K562 (cell line): ENCODE data around the gene GTPBP2. TPM values are rescaled to one million over a fixed set of nuclear protein-coding genes. Genes with fewer than 3 reads are reported as not detected.

Experiments
- ATAC-seq: fragments of 200-7000 bp; cut with Tn5 transposase; 3 replicates; pipeline ENCODE4 v1.9.1; 2020; ENCODE audit warnings: moderate library complexity
- BruUV-seq: library from RNA; stranded (reverse); fragments of 400-500 nt; replicated peaks from 2 replicates; lab custom pipeline; 2021; lab: Mats Ljungman, UMichigan
- CTCF ChIA-PET: fragments of 300-600 bp; formaldehyde crosslinking; extraction: SDS; loops from one replicate; lab custom pipeline; 2021; ENCODE audit warnings: low intra/inter-chr PET ratio; lab: Yijun Ruan, JAX
- POLR2A ChIA-PET: fragments of 300-600, 350-650 bp; sonication (Branson Sonifier 250); formaldehyde crosslinking; extraction: SDS; loops from one replicate; lab custom pipeline; 2021; ENCODE audit warnings: antibody characterized with exemption, inconsistent platforms; lab: Yijun Ruan, JAX
- DNase-seq, 4 experiments: peaks; one replicate each; pipeline versions ENCODE4 v3.0.0 to v3.0.0-alpha.2; 2011 to 2018; ENCODE audit warnings: low spot score in 3 of 4, mixed read lengths in 3 of 4; ENCODE audit errors: extremely low read depth in 1 of 4
- FAIRE-seq: peaks from 2 replicates; lab custom pipeline; 2011; peaks lifted over from hg19 to GRCh38; lab: Jason Lieb, UNC
- H2AFZ ChIP-seq: 2 replicates; pipeline ENCODE4 v1.6.0; 2011; ENCODE audit warnings: low read depth, low read length, control low read depth, inconsistent platforms
- H3K27ac ChIP-seq: fragments of 200-600 bp; 3 replicates; pipeline ENCODE4 v1.8.0; 2011; ENCODE audit warnings: low read depth, mild to moderate bottlenecking, control low read depth, inconsistent platforms, low read length, moderate library complexity, mixed read lengths; ENCODE audit errors: extremely low read depth
- H3K27me3 ChIP-seq, 2 experiments: fragments of 300-600 bp in 1 of 2; 2 replicates in 1 of 2; 3 replicates in 1 of 2; pipeline versions ENCODE4 v1.6.0 to v1.8.0; 2011; ENCODE audit warnings: inconsistent platforms in 2 of 2, low read length in 2 of 2, mild to moderate bottlenecking in 1 of 2, mixed read lengths in 1 of 2, moderate library complexity in 1 of 2; ENCODE audit not compliant: control insufficient read depth in 2 of 2, insufficient read depth in 2 of 2
- H3K36me3 ChIP-seq: fragments of 300-600 bp; 3 replicates; pipeline ENCODE4 v1.8.0; 2011; ENCODE audit warnings: mild to moderate bottlenecking, low read length, inconsistent platforms; ENCODE audit not compliant: control insufficient read depth, insufficient read depth
- H3K4me1 ChIP-seq, 2 experiments: fragments of 200-600 bp in 1 of 2; replicated peaks in 1 of 2; 2 replicates in 1 of 2; 3 replicates in 1 of 2; pipeline versions ENCODE4 v1.5.1 to v1.8.0; 2011; ENCODE audit warnings: inconsistent platforms in 2 of 2, low read length in 2 of 2, mild to moderate bottlenecking in 1 of 2, mixed read lengths in 1 of 2, moderate library complexity in 1 of 2; ENCODE audit not compliant: control insufficient read depth in 2 of 2, insufficient read depth in 2 of 2
- H3K4me2 ChIP-seq: 2 replicates; pipeline ENCODE4 v1.6.1; 2011; ENCODE audit warnings: low read length, control low read depth, inconsistent platforms, mixed read lengths; ENCODE audit not compliant: insufficient read depth
- H3K4me3 ChIP-seq: fragments of 200-600 bp; sonication (generic), shearing (Covaris generic); 2 replicates; pipeline ENCODE4 v1.5.1; 2016; ENCODE audit warnings: control low read depth, inconsistent platforms
- H3K79me2 ChIP-seq: fragments of 200-600 bp; 3 replicates; pipeline ENCODE4 v1.8.0; 2011; ENCODE audit warnings: low read length, inconsistent platforms; ENCODE audit not compliant: control insufficient read depth, insufficient read depth
- H3K9ac ChIP-seq, 2 experiments: 2 replicates each; pipeline versions ENCODE4 v1.6.0 to v1.6.1; 2011; ENCODE audit warnings: low read depth in 2 of 2, low read length in 2 of 2, control low read depth in 1 of 2, inconsistent platforms in 1 of 2, mild to moderate bottlenecking in 1 of 2, mixed read lengths in 1 of 2; ENCODE audit not compliant: insufficient read depth in 1 of 2
- H3K9me1 ChIP-seq: one replicate; pipeline ENCODE4 v1.6.0; 2011; ENCODE audit warnings: inconsistent platforms, mild to moderate bottlenecking, low read length, moderate library complexity; ENCODE audit not compliant: control insufficient read depth, insufficient read depth
- H3K9me3 ChIP-seq: replicated peaks from 2 replicates; pipeline ENCODE4 v1.5.1; 2011; ENCODE audit warnings: low read depth, low read length, inconsistent platforms; ENCODE audit not compliant: control insufficient read depth, insufficient read depth
- H4K20me1 ChIP-seq: replicated peaks from 2 replicates; pipeline ENCODE4 v1.6.1; 2011; ENCODE audit warnings: low read length, inconsistent platforms, mixed read lengths; ENCODE audit not compliant: control insufficient read depth, insufficient read depth
- E2F8 ChIP-seq: fragments of 450-650 bp; IDR thresholded peaks from 2 replicates; pipeline ENCODE4 v1.7.1; 2018; ENCODE audit warnings: mild to moderate bottlenecking, low read depth; ENCODE audit not compliant: partially characterized antibody
- EP300 ChIP-seq: IDR thresholded peaks from 2 replicates; pipeline ENCODE4 v1.6.1; 2012; ENCODE audit warnings: low read length, improper control_type of control experiment
- ETS2 ChIP-seq: IDR thresholded peaks from 2 replicates; pipeline ENCODE4 v1.6.1; 2016; ENCODE audit warnings: borderline replicate concordance, missing genetic modification characterization, mild to moderate bottlenecking, moderate library complexity, missing compliant biosample characterization; ENCODE audit not compliant: poor library complexity, severe bottlenecking
- HDAC6 ChIP-seq: IDR thresholded peaks from 2 replicates; pipeline ENCODE4 v1.6.1; 2012; ENCODE audit warnings: low read depth, mild to moderate bottlenecking, control low read depth, inconsistent platforms, low read length, moderate library complexity
- ILF3 ChIP-seq: fragments of 450-650 bp; IDR thresholded peaks from 2 replicates; pipeline ENCODE4 v1.6.1; 2018; ENCODE audit warnings: antibody characterized with exemption, mild to moderate bottlenecking, moderate library complexity, borderline replicate concordance
- KAT8 ChIP-seq: fragments of 450-650 bp; IDR thresholded peaks from 2 replicates; pipeline ENCODE4 v1.6.1; 2016; ENCODE audit warnings: low read depth, mild to moderate bottlenecking
- KDM4B ChIP-seq, 2 experiments: fragments of 450-650 bp in 1 of 2; sonication (generic) in 1 of 2; IDR thresholded peaks; 2 replicates each; pipeline ENCODE4 v1.6.1; 2016 to 2017; ENCODE audit warnings: borderline replicate concordance in 2 of 2, antibody characterized with exemption in 1 of 2, low read depth in 1 of 2, mild to moderate bottlenecking in 1 of 2
- MBD2 ChIP-seq: sonication (generic); IDR thresholded peaks from 2 replicates; pipeline ENCODE4 v1.6.1; 2016; ENCODE audit warnings: low read depth, borderline replicate concordance
- MIER1 ChIP-seq: fragments of 450-650 bp; IDR thresholded peaks from 2 replicates; pipeline ENCODE4 v1.6.1; 2016; ENCODE audit warnings: antibody characterized with exemption, mild to moderate bottlenecking, low read depth
- NFE2 ChIP-seq: IDR thresholded peaks from 2 replicates; pipeline ENCODE4 v1.6.1; 2014; ENCODE audit warnings: antibody characterized with exemption, low read depth
- NR1H2 ChIP-seq: sonication (generic); formaldehyde crosslinking; IDR thresholded peaks from 2 replicates; pipeline ENCODE4 v1.4.0; 2020; ENCODE audit warnings: mild to moderate bottlenecking, missing genetic modification reagents
- PHF8 ChIP-seq: fragments of 200-600 bp; sonication (generic); IDR thresholded peaks from 2 replicates; pipeline ENCODE4 v1.6.1; 2012; ENCODE audit warnings: mixed run types, mild to moderate bottlenecking, inconsistent platforms, low read length, moderate library complexity, borderline replicate concordance
- SETDB1 ChIP-seq: IDR thresholded peaks from one replicate; pipeline ENCODE4 v1.6.1; 2012; ENCODE audit warnings: low read length, control low read depth, inconsistent platforms
- ZBTB2 ChIP-seq: fragments of 450-650 bp; IDR thresholded peaks from 2 replicates; pipeline ENCODE4 v1.6.1; 2016; ENCODE audit warnings: antibody characterized with exemption
- ZKSCAN1 ChIP-seq: fragments of 150-350 bp; IDR thresholded peaks from 2 replicates; pipeline ENCODE4 v1.6.1; 2016; ENCODE audit warnings: low read depth, low read length
- ZNF444 ChIP-seq: fragments of 250-450 bp; sonication (Bioruptor Pico); IDR thresholded peaks from 2 replicates; pipeline ENCODE4 v1.4.0; 2020; ENCODE audit warnings: mild to moderate bottlenecking, moderate library complexity
- ZNF76 ChIP-seq: fragments of 250-450 bp; sonication (Bioruptor Pico); IDR thresholded peaks from 2 replicates; pipeline ENCODE4 v1.4.0; 2020; ENCODE audit warnings: mild to moderate bottlenecking, moderate library complexity, borderline replicate concordance
- ZNF77 ChIP-seq: fragments of 250-450 bp; sonication (Bioruptor Pico); IDR thresholded peaks from 2 replicates; pipeline ENCODE4 v1.5.0; 2020
- WGBS: fragments of 100-300 bp; shearing (Covaris generic); methylation state at CpG from one replicate; pipeline ENCODE4 v1.1.6; 2016; ENCODE audit warnings: low coverage, mixed read lengths; ENCODE audit not compliant: insufficient coverage; ENCODE audit errors: missing lambda C conversion rate; 5-methylcytosine and 5-hydroxymethylcytosine counted together
- in situ Hi-C: fragments of 300-500 bp; cut with MboI; formaldehyde crosslinking; loops from 4 replicates; pipeline ENCODE4 v1.15.0; 2018; ENCODE audit warnings: inconsistent platforms, mixed read lengths
- intact Hi-C: fragments of 100-400 bp; cut with micrococcal nuclease; formaldehyde crosslinking; loops from 2 replicates; pipeline ENCODE4 v1.14.2; 2022
- polyA plus RNA-seq, 8 experiments: library from polyadenylated mRNA; depleted of rRNA in 4 of 8; stranded (reverse) in 5 of 8; unstranded in 3 of 8; fragments of >200 nt; fragmentation: Nextera tagmentation in 2 of 8; fragmentation: Illumina TruSeq in 1 of 8; extraction: Ambion mirVana in 2 of 8; extraction: Trizol in 1 of 8; gene quantifications; 2 replicates each; pipeline versions ENCODE4 v1.2.1 to v1.2.3, GENCODE V29; 2011 to 2014; ENCODE audit warnings: inconsistent platforms in 1 of 8, missing spikeins in 1 of 8
- total RNA-seq, 7 experiments: library from RNA; depleted of rRNA in 6 of 7; stranded (reverse); fragments of >200 nt in 6 of 7; fragmentation: Illumina TruSeq in 2 of 7; extraction: Trizol in 2 of 7; gene quantifications; 2 replicates each; pipeline versions ENCODE4 v1.2.1 to v1.2.3, GENCODE V29; 2011 to 2021; ENCODE audit warnings: low replicate concordance in 1 of 7

GTPBP2 gene
- total and polyA plus RNA-seq, 9 of the 15 experiments (the other 6 are each of a cell fraction or from before 2014, with no cell fraction given): 48.4 to 196 (median 111) TPM

- DNase-seq: peak; percentile 92 to 99 (median 96)
- peak overlapping the region; percentile 62 for H2AFZ ChIP-seq
- H4K20me1 ChIP-seq: no peaks in the 10 kb centered on the region
- no peaks in the 10 kb centered on the region; a peak in 1 of 5 replicates for H3K27me3 ChIP-seq
- peaks cover 40 to 59% of the 10 kb centered on the region in 2 experiments for H3K4me1 ChIP-seq
- ChIA-PET POLR2A (interaction anchor here (0.6 to 11.8 kb wide), 69 partner anchors 8 to 1683 kb away, joined by 3 to 206 read pairs (median 4); partner anchors contain the start of genes CNPY3, HSP90AB1, POLH and POLR1C), CTCF (interaction anchor here (1.6 kb wide), 1 partner anchor 143 kb away, joined by 4 read pairs; no protein-coding TSS in a partner anchor)
- peak; percentile 75 for ATAC-seq
- H3K9me1 ChIP-seq: peaks cover 6% of the 10 kb centered on the region
- peak; percentile 95 for FAIRE-seq
- peaks cover 55% of the 10 kb centered on the region for H3K79me2 ChIP-seq
- H3K9ac ChIP-seq: peak overlapping the region; percentile 95 to 98
- peak overlapping the region; percentile 58 for H3K4me3 ChIP-seq
- TSS peak; percentile 55 for BruUV-seq
- intact Hi-C loops: loop anchor here (2.0 to 10.0 kb wide), 4 partner anchors 38 to 595 kb away; partner anchors contain the start of genes MRPL14, POLH, SLC29A1 and TMEM63B
- peak overlapping the region; percentile 99 for H3K4me2 ChIP-seq
- in situ Hi-C loops: no loop called here
- peaks cover 29% of the 10 kb centered on the region for H3K36me3 ChIP-seq
- H3K9me3 ChIP-seq: no peaks in the 10 kb centered on the region
- WGBS: under 1% methylated on average over 41 of the region's 41 CpGs
- peak overlapping the region; percentile 97 for H3K27ac ChIP-seq
- TF ChIP-seq SETDB1: no peak
- peak; percentile 53; the same call in 1 of the 2 replicates for TF ChIP-seq EP300
- no peak for TF ChIP-seq E2F8
- TF ChIP-seq ZNF444 (CRISPR knock-in tag): no peak; the same call in 1 of the 2 replicates
- TF ChIP-seq ILF3: no peak
- TF ChIP-seq ZNF76: no peak
- 0 out of 2 replicates have a peak, but pooled peaks have one; percentile 45 for TF ChIP-seq NR1H2 (CRISPR knock-in tag)
- TF ChIP-seq ZNF77 (CRISPR knock-in tag): no peak
- TF ChIP-seq KDM4B (IDR thresholded peaks at IDR 0.05; ENCODE audit: borderline replicate concordance in 2 of 2, low read depth in 1 of 2): 0 out of 4 replicates have a peak, but pooled peaks of 1 of the 2 experiments have one; percentile 40
- no peak for TF ChIP-seq ETS2 (tag)
- peak; percentile 73 for TF ChIP-seq MBD2
- 0 out of 2 replicates have a peak, but pooled peaks have one; percentile 10 for TF ChIP-seq ZBTB2
- no peak for TF ChIP-seq MIER1
- TF ChIP-seq HDAC6: no peak
- TF ChIP-seq NFE2: no peak; the same call in 1 of the 2 replicates
- no peak for TF ChIP-seq KAT8
- TF ChIP-seq PHF8: peak; percentile 63
- TF ChIP-seq ZKSCAN1: no peak
Measured at GRCh38 chr6:43629505-43630300, 639 bp upstream of the GTPBP2 start.
